ENCODE results near the gene PMIS2.
A peak's percentile ranks its signal among the peaks of the same experiment; 100 is the strongest.

PMIS2 gene

GRCh38 chr19:35628565-35629331 is 42.8 kb downstream of the PMIS2 start, which contains the start of gene RBM42:
RBM42 (plus strand) TSS chr19:35629036; CDS start chr19:35629154, 118 bp downstream.
- Histone ChIP-seq H3K27ac (ENCODE audit: low read length) (no peak within 1 kb of the TSS), H3K36me3 (ENCODE audit: control insufficient read depth, insufficient read depth, low read length) (peaks cover 7% of the 10 kb centered on the region), H3K27me3 (ENCODE audit: control insufficient read depth, insufficient read depth, low read length) (no peaks in the 10 kb centered on the region), H3K9me3 (ENCODE audit: control insufficient read depth, insufficient read depth, low read length) (no peaks in the 10 kb centered on the region), H3K4me3 (ENCODE audit: low read length) (peak within 1 kb of the TSS; percentile 68), H3K4me1 (ENCODE audit: control insufficient read depth, insufficient read depth, low read length) (peaks cover 2% of the 10 kb centered on the region; the same call in 1 of the 2 replicates)
- WGBS (ENCODE audit: insufficient coverage, insufficient read length): no CpG with 5 or more reads among the region's 56 CpGs
- peak; percentile 98 for DNase-seq (ENCODE audit: low read depth, low spot score)

GRCh38 chr19:35629332-35629633 is 43.3 kb downstream of the PMIS2 start:
- peaks cover 12% of the 10 kb centered on the region for H3K36me3 ChIP-seq (ENCODE audit: control insufficient read depth, insufficient read depth, low read length)
- DNase-seq (ENCODE audit: low read depth, low spot score): no peak
- peak overlapping the region; percentile 63 for H3K4me3 ChIP-seq (ENCODE audit: low read length)
- H3K9me3 ChIP-seq (ENCODE audit: control insufficient read depth, insufficient read depth, low read length): no peaks in the 10 kb centered on the region
- H3K27me3 ChIP-seq (ENCODE audit: control insufficient read depth, insufficient read depth, low read length): no peaks in the 10 kb centered on the region
- H3K4me1 ChIP-seq (ENCODE audit: control insufficient read depth, insufficient read depth, low read length): peaks cover 2% of the 10 kb centered on the region; the same call in 1 of the 2 replicates
- H3K27ac ChIP-seq (ENCODE audit: low read length): no peak overlapping the region
- WGBS (ENCODE audit: insufficient coverage, insufficient read length): no CpG with 5 or more reads among the region's 15 CpGs

GRCh38 chr19:35633727-35634440 is 47.9 kb downstream of the PMIS2 start:
- H3K36me3 ChIP-seq (ENCODE audit: control insufficient read depth, insufficient read depth, low read length): peaks cover 27% of the 10 kb centered on the region
- WGBS (ENCODE audit: insufficient coverage, insufficient read length): no CpG with 5 or more reads among the region's 29 CpGs
- H3K4me3 ChIP-seq (ENCODE audit: low read length): no peak overlapping the region
- no peak for DNase-seq (ENCODE audit: low read depth, low spot score)
- H3K27ac ChIP-seq (ENCODE audit: low read length): no peak overlapping the region
- no peaks in the 10 kb centered on the region for H3K27me3 ChIP-seq (ENCODE audit: control insufficient read depth, insufficient read depth, low read length)
- no peaks in the 10 kb centered on the region for H3K9me3 ChIP-seq (ENCODE audit: control insufficient read depth, insufficient read depth, low read length)
- H3K4me1 ChIP-seq (ENCODE audit: control insufficient read depth, insufficient read depth, low read length): peaks cover 2% of the 10 kb centered on the region; the same call in 1 of the 2 replicates

GRCh38 chr19:35636651-35637050 is 50.7 kb downstream of the PMIS2 start:
- Histone ChIP-seq H3K27me3 (ENCODE audit: control insufficient read depth, insufficient read depth, low read length) (no peaks in the 10 kb centered on the region), H3K27ac (ENCODE audit: low read length) (no peak overlapping the region), H3K36me3 (ENCODE audit: control insufficient read depth, insufficient read depth, low read length) (peaks cover 22% of the 10 kb centered on the region), H3K4me1 (ENCODE audit: control insufficient read depth, insufficient read depth, low read length) (peaks cover 5% of the 10 kb centered on the region; the same call in 1 of the 2 replicates), H3K9me3 (ENCODE audit: control insufficient read depth, insufficient read depth, low read length) (no peaks in the 10 kb centered on the region), H3K4me3 (ENCODE audit: low read length) (no peak overlapping the region)
- no peak for DNase-seq (ENCODE audit: low read depth, low spot score)
- WGBS (ENCODE audit: insufficient coverage, insufficient read length): no CpG with 5 or more reads among the region's 3 CpGs
